ENCODE measurements around the gene GABRE.

GABRE gene

DNA sequence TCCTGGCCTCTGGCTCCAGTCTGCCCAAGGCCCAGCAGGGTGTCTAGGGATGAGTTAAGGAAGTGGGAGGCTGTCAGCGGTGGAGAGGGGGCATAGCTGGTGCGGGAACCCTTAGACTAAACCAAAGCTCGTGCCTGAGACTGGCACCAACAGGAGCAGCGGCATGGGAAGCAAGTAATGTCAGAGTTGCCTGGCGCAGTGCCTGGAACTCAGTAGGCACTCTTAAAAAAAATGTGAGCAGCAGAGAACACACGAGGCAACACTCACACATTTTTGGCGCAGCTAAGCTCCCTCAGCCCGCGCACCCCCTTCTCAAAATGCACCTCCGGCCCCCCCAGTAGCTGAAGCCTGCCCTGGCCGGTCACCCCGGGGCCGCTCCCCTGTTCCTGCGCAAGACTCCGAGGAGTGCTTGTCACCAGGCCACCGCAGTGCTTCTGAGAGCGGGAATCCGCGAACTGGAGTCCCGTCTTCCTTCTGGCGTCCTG lies 583 bp downstream of the GABRE start:
- Histone ChIP-seq H3K4me1 (ENCODE audit: control insufficient read depth, insufficient read depth, low read length, poor library complexity, severe bottlenecking) (no peaks in the 10 kb centered on the region), H3K36me3 (ENCODE audit: control insufficient read depth, insufficient read depth, low read length) (no peaks in the 10 kb centered on the region), H3K27ac (ENCODE audit: insufficient read depth, low read length, poor library complexity, severe bottlenecking) (no peak overlapping the region), H3K9me3 (ENCODE audit: control insufficient read depth, low read length) (no peaks in the 10 kb centered on the region), H3K4me3 (ENCODE audit: insufficient read depth, low read depth, low read length, poor library complexity, severe bottlenecking) (no peak overlapping the region), H3K27me3 (replicated peaks; ENCODE audit: control insufficient read depth, insufficient read depth, low read length, poor library complexity, severe bottlenecking) (peaks cover 7% of the 10 kb centered on the region)
- DNase-seq: no peak

DNA sequence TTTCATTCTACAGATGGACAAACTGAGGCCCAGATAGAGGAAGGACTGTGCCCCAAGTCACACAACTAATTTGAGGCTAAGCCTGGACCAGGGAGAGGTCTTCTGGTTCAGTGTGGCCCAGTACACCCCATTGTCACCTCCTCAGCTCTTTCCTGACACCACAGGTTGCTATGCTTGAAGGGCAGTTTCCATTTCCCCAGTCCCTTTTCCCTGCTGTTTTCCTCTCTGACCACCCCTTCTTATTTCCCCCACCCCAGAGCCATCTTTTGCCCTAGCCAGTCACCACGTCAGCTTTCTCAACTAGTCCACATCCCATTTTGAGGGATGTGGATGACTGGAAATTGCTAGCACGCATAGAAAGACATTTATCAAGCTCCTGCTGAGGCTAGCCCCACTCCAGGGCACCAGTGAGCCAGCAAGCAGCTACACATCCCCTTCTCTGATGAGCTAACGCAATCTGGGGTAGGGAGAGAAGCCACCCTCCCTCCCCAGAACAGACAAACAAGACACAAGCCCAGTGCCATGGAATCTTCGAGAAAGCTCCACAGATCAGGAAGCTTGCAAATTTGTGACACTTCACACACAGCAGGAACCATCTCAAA lies 1.3 kb downstream of the GABRE start:
- no peak overlapping the region for H3K4me3 ChIP-seq (ENCODE audit: insufficient read depth, low read depth, low read length, poor library complexity, severe bottlenecking)
- H3K36me3 ChIP-seq (ENCODE audit: control insufficient read depth, insufficient read depth, low read length): no peaks in the 10 kb centered on the region
- DNase-seq: no peak
- no peaks in the 10 kb centered on the region for H3K4me1 ChIP-seq (ENCODE audit: control insufficient read depth, insufficient read depth, low read length, poor library complexity, severe bottlenecking)
- H3K27me3 ChIP-seq (replicated peaks; ENCODE audit: control insufficient read depth, insufficient read depth, low read length, poor library complexity, severe bottlenecking): peaks cover 7% of the 10 kb centered on the region
- H3K9me3 ChIP-seq (ENCODE audit: control insufficient read depth, low read length): no peaks in the 10 kb centered on the region
- no peak overlapping the region for H3K27ac ChIP-seq (ENCODE audit: insufficient read depth, low read length, poor library complexity, severe bottlenecking)

DNA sequence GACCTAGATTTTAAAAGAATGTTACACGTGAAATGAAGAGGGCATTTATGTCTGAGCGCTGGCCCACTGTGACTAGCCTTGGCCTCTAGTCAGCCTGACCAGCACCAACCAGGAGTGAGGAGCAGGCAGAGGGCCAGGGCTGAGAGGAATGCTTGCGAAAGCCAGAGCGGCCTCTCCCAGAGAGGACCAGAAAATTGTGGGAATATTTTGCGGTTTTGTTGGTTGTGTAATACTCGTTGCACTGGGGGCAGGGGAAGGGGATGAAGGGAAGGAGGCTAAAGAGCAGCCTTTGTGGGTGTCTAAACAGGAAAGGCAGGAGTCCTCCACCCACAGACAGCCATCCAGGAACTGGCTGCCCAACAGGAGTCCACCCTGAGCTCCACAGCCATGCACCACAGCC lies 3.8 kb downstream of the GABRE start:
- no peak for DNase-seq
- H3K4me3 ChIP-seq (ENCODE audit: insufficient read depth, low read depth, low read length, poor library complexity, severe bottlenecking): no peak overlapping the region

DNA sequence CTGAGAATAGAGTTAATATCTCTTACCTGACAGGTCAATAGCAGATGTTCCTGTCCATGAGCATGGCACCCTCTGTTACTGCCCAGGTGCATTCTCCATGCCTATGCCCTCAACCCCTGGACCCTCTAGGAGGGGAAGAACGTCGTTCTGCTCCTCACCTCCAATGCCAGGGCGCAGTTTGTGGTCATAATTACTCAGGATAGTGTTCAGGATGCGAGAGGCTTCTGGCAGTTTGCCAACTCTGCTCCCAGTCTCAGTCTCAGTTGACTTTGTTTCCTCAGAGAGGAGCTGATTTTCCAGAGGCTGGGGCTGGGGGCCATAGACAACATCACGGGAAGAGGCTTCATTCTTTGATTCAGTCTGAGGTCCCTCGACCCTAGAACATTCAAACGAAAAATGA lies 4.4 kb downstream of the GABRE start:
- H3K4me3 ChIP-seq (ENCODE audit: insufficient read depth, low read depth, low read length, poor library complexity, severe bottlenecking): no peak overlapping the region
- no peaks in the 10 kb centered on the region for H3K9me3 ChIP-seq (ENCODE audit: control insufficient read depth, low read length)
- no peaks in the 10 kb centered on the region for H3K4me1 ChIP-seq (ENCODE audit: control insufficient read depth, insufficient read depth, low read length, poor library complexity, severe bottlenecking)
- DNase-seq: no peak
- H3K27me3 ChIP-seq (replicated peaks; ENCODE audit: control insufficient read depth, insufficient read depth, low read length, poor library complexity, severe bottlenecking): peaks cover 3% of the 10 kb centered on the region
- no peak overlapping the region for H3K27ac ChIP-seq (ENCODE audit: insufficient read depth, low read length, poor library complexity, severe bottlenecking)
- no peaks in the 10 kb centered on the region for H3K36me3 ChIP-seq (ENCODE audit: control insufficient read depth, insufficient read depth, low read length)

More for the DNA sequence above, 3.8 kb downstream of the GABRE start:
- Histone ChIP-seq H3K27me3 (replicated peaks; ENCODE audit: control insufficient read depth, insufficient read depth, low read length, poor library complexity, severe bottlenecking) (peaks cover 3% of the 10 kb centered on the region), H3K4me1 (ENCODE audit: control insufficient read depth, insufficient read depth, low read length, poor library complexity, severe bottlenecking) (no peaks in the 10 kb centered on the region), H3K9me3 (ENCODE audit: control insufficient read depth, low read length) (no peaks in the 10 kb centered on the region), H3K27ac (ENCODE audit: insufficient read depth, low read length, poor library complexity, severe bottlenecking) (no peak overlapping the region), H3K36me3 (ENCODE audit: control insufficient read depth, insufficient read depth, low read length) (no peaks in the 10 kb centered on the region)

DNA sequence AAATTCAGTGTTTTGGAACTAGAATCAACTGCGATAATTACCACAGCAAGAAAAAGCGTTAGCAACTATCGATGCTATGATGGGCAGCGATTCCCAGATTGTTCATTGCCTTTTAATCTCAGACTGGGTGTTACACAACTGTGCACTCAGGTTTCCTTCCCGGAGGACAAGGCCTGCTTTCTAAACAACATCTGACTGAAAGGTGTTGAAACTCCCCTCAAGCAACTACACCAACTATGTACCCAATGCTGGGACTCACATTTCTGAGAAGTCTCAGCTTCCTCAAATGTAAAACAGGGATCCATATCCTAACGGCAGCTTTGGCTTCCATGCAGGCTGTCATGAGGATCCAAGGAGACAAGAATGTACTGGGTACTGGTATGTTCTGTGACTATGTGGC lies 8.2 kb downstream of the GABRE start:
- Histone ChIP-seq H3K36me3 (ENCODE audit: control insufficient read depth, insufficient read depth, low read length) (no peaks in the 10 kb centered on the region), H3K27me3 (replicated peaks; ENCODE audit: control insufficient read depth, insufficient read depth, low read length, poor library complexity, severe bottlenecking) (no peaks in the 10 kb centered on the region), H3K9me3 (ENCODE audit: control insufficient read depth, low read length) (no peaks in the 10 kb centered on the region), H3K4me1 (ENCODE audit: control insufficient read depth, insufficient read depth, low read length, poor library complexity, severe bottlenecking) (no peaks in the 10 kb centered on the region), H3K27ac (ENCODE audit: insufficient read depth, low read length, poor library complexity, severe bottlenecking) (no peak overlapping the region), H3K4me3 (ENCODE audit: insufficient read depth, low read depth, low read length, poor library complexity, severe bottlenecking) (no peak overlapping the region)
- DNase-seq: no peak

DNA sequence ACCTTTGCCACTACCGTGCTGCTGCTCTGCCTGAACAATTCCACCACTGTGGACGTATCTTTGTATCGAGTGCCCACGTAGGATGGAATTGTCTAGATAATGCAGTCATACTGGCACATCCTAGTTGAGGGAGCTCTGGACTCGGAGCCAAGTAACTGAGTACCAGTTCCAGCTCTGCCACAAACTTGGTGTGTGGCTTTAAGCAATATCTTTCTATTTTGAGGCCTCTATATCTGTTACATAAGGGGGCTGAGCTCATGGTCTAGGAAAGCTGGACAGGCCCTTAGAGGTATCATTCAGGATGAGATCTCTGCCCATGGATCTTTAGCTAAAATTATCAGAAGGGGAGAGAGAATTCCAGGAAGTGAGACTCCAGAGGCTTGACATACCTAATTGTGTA lies 12.4 kb downstream of the GABRE start:
- H3K4me1 ChIP-seq (ENCODE audit: control insufficient read depth, insufficient read depth, low read length, poor library complexity, severe bottlenecking): no peaks in the 10 kb centered on the region
- H3K4me3 ChIP-seq (ENCODE audit: insufficient read depth, low read depth, low read length, poor library complexity, severe bottlenecking): no peak overlapping the region
- DNase-seq: no peak
- H3K9me3 ChIP-seq (ENCODE audit: control insufficient read depth, low read length): no peaks in the 10 kb centered on the region
- no peaks in the 10 kb centered on the region for H3K36me3 ChIP-seq (ENCODE audit: control insufficient read depth, insufficient read depth, low read length)
- H3K27me3 ChIP-seq (replicated peaks; ENCODE audit: control insufficient read depth, insufficient read depth, low read length, poor library complexity, severe bottlenecking): no peaks in the 10 kb centered on the region
- H3K27ac ChIP-seq (ENCODE audit: insufficient read depth, low read length, poor library complexity, severe bottlenecking): no peak overlapping the region

DNA sequence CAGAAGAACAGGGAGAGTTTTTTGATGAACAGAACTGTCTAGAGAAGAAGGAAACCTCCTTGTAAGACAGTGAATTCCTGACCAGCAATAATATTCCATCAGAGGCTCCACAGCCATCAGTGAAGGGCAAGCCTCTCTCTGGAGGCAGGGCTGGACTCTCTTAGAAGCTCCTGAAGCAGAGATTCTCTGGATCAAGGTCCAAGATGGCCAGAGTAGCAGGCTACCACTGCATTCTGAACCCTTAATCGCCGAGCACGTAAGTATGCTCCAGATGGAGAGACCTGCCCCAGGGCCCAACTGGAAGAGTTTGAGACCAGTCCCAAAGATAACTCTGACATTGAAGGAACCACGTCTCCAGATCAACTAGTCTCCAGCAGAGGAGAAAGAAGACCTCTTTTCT lies 16.4 kb downstream of the GABRE start:
- no peaks in the 10 kb centered on the region for H3K36me3 ChIP-seq (ENCODE audit: control insufficient read depth, insufficient read depth, low read length)
- no peak overlapping the region for H3K27ac ChIP-seq (ENCODE audit: insufficient read depth, low read length, poor library complexity, severe bottlenecking)
- no peaks in the 10 kb centered on the region for H3K9me3 ChIP-seq (ENCODE audit: control insufficient read depth, low read length)
- H3K4me1 ChIP-seq (ENCODE audit: control insufficient read depth, insufficient read depth, low read length, poor library complexity, severe bottlenecking): no peaks in the 10 kb centered on the region
- no peak for DNase-seq
- no peak overlapping the region for H3K4me3 ChIP-seq (ENCODE audit: insufficient read depth, low read depth, low read length, poor library complexity, severe bottlenecking)
- H3K27me3 ChIP-seq (replicated peaks; ENCODE audit: control insufficient read depth, insufficient read depth, low read length, poor library complexity, severe bottlenecking): no peaks in the 10 kb centered on the region

DNA sequence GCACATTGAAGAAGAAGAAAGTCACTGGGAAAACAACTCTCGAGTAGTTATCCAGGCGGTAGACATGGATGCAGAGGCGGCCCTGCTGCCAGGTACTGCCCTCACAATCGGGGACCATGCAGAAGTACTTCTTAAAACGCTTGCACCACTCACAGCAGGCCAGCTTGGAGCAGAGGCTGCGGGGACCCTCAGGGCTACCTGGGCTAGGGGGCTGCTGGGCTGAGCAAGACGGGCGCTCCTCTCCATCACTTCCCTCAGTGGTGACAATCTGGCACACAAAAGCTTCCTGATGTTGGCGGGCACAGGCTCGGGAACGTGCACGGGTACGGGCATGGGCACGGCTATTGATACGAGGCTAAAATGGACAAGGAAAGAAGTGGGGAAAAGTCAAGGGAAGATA lies 19.7 kb downstream of the GABRE start:
- H3K4me3 ChIP-seq (ENCODE audit: insufficient read depth, low read depth, low read length, poor library complexity, severe bottlenecking): no peak overlapping the region
- H3K27ac ChIP-seq (ENCODE audit: insufficient read depth, low read length, poor library complexity, severe bottlenecking): no peak overlapping the region
- H3K27me3 ChIP-seq (replicated peaks; ENCODE audit: control insufficient read depth, insufficient read depth, low read length, poor library complexity, severe bottlenecking): no peaks in the 10 kb centered on the region
- DNase-seq: no peak
- no peaks in the 10 kb centered on the region for H3K4me1 ChIP-seq (ENCODE audit: control insufficient read depth, insufficient read depth, low read length, poor library complexity, severe bottlenecking)
- no peaks in the 10 kb centered on the region for H3K36me3 ChIP-seq (ENCODE audit: control insufficient read depth, insufficient read depth, low read length)
- no peaks in the 10 kb centered on the region for H3K9me3 ChIP-seq (ENCODE audit: control insufficient read depth, low read length)

DNA sequence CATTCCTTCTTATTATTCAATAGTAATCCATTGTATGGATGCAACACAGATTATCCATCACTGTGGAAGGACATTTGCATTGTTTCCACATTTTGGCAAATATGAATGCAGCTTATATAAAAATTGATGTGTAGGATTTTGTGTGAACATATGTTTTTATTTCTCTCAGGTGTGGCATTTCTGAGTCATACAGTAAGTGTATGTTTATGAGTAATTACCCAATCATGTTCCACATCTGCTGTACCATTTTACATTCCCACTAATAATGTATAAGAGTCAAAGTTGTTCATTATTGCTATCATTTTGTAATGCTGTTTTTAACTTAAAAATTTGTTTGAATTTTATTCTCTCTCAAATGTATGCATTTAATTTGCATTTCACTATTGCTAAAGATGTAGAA lies 36.3 kb downstream of the GABRE start:
- no peaks in the 10 kb centered on the region for H3K27me3 ChIP-seq (replicated peaks; ENCODE audit: control insufficient read depth, insufficient read depth, low read length, poor library complexity, severe bottlenecking)
- H3K4me1 ChIP-seq (ENCODE audit: control insufficient read depth, insufficient read depth, low read length, poor library complexity, severe bottlenecking): no peaks in the 10 kb centered on the region
- no peak for DNase-seq
- H3K36me3 ChIP-seq (ENCODE audit: control insufficient read depth, insufficient read depth, low read length): no peaks in the 10 kb centered on the region
- no peak overlapping the region for H3K4me3 ChIP-seq (ENCODE audit: insufficient read depth, low read depth, low read length, poor library complexity, severe bottlenecking)
- no peaks in the 10 kb centered on the region for H3K9me3 ChIP-seq (ENCODE audit: control insufficient read depth, low read length)
- H3K27ac ChIP-seq (ENCODE audit: insufficient read depth, low read length, poor library complexity, severe bottlenecking): no peak overlapping the region

DNA sequence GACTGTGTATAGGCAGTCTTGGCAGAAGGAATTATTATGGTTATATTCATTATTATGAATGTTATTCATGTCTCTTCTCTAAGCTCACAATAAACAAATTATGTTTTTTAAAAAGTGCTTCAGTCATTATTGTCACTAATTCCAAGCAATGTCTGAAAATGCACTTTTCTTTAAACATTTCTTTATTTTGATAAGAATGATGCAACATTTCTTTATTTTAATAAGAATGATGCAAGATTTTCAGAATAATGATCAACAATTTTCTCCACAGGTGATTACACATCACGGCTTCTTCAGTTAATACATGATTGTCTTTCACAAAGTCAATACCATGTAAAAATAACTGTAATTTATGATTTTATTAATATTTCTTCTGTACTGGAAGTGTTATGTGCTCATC lies 39.1 kb downstream of the GABRE start:
- no peak for DNase-seq
- Histone ChIP-seq H3K27ac (ENCODE audit: insufficient read depth, low read length, poor library complexity, severe bottlenecking) (no peak overlapping the region), H3K27me3 (replicated peaks; ENCODE audit: control insufficient read depth, insufficient read depth, low read length, poor library complexity, severe bottlenecking) (no peaks in the 10 kb centered on the region)

More for the DNA sequence above, 39.1 kb downstream of the GABRE start:
- Histone ChIP-seq H3K4me3 (ENCODE audit: insufficient read depth, low read depth, low read length, poor library complexity, severe bottlenecking) (no peak overlapping the region), H3K36me3 (ENCODE audit: control insufficient read depth, insufficient read depth, low read length) (no peaks in the 10 kb centered on the region), H3K4me1 (ENCODE audit: control insufficient read depth, insufficient read depth, low read length, poor library complexity, severe bottlenecking) (no peaks in the 10 kb centered on the region), H3K9me3 (ENCODE audit: control insufficient read depth, low read length) (no peaks in the 10 kb centered on the region)
